ENCODE measurements around the gene FJX1. TPM values are rescaled to one million over a fixed set of nuclear protein-coding genes. Genes with fewer than 3 reads are reported as not detected.
A peak's percentile ranks its signal among the peaks of the same experiment; 100 is the strongest.

FJX1 gene
- total RNA-seq, 1 donor from 2014 or later: 25.2 TPM

- no peak for DNase-seq (ENCODE audit: low read depth in 2 of 2)
These were observed 12.6 kb upstream of the FJX1 start for GRCh38 chr11:35605706-35606105.

GRCh38 chr11:35606206-35606605 is 12.1 kb upstream of the FJX1 start:
- no peak for DNase-seq (ENCODE audit: low read depth in 2 of 2)

GRCh38 chr11:35608502-35608901 is 9.8 kb upstream of the FJX1 start:
- DNase-seq (ENCODE audit: low read depth in 2 of 2): no peak

- DNase-seq (ENCODE audit: low read depth in 2 of 2): no peak
These were observed 8.6 kb upstream of the FJX1 start for GRCh38 chr11:35609656-35610055.

GRCh38 chr11:35610631-35611030 is 7.6 kb upstream of the FJX1 start:
- DNase-seq (ENCODE audit: low read depth in 2 of 2): no peak

- DNase-seq (ENCODE audit: low read depth in 2 of 2): no peak
These were observed 6.5 kb upstream of the FJX1 start for GRCh38 chr11:35611741-35612140.

- DNase-seq (ENCODE audit: low read depth in 2 of 2): no peak
These were observed 3.2 kb upstream of the FJX1 start for GRCh38 chr11:35614939-35615569.

- peak in 1 of 2 donors; percentile 73 for DNase-seq (ENCODE audit: low read depth in 2 of 2)
These were observed 2.0 kb upstream of the FJX1 start for GRCh38 chr11:35615921-35616900.

GRCh38 chr11:35617316-35617686 is 959 bp upstream of the FJX1 start:
- no peak for DNase-seq (ENCODE audit: low read depth in 2 of 2)

GRCh38 chr11:35618497-35619115 is 346 bp downstream of the FJX1 start:
- peak in 1 of 2 donors; percentile 61 for DNase-seq (ENCODE audit: low read depth in 2 of 2)

GRCh38 chr11:35619116-35619854 is 1.0 kb downstream of the FJX1 start:
- peak in 1 of 2 donors; percentile 61 for DNase-seq (ENCODE audit: low read depth in 2 of 2)

- peak in 1 of 2 donors; percentile 63 for DNase-seq (ENCODE audit: low read depth in 2 of 2)
These were observed 1.8 kb downstream of the FJX1 start for GRCh38 chr11:35619855-35620640.

GRCh38 chr11:35620795-35621194 is 2.5 kb downstream of the FJX1 start:
- no peak for DNase-seq (ENCODE audit: low read depth in 2 of 2)

GRCh38 chr11:35621620-35622019 is 3.4 kb downstream of the FJX1 start:
- no peak for DNase-seq (ENCODE audit: low read depth in 2 of 2)

GRCh38 chr11:35622070-35622469 is 3.8 kb downstream of the FJX1 start:
- peak in 1 of 2 donors; percentile 74 for DNase-seq (ENCODE audit: low read depth in 2 of 2)

GRCh38 chr11:35623621-35624168 is 5.4 kb downstream of the FJX1 start:
- DNase-seq (ENCODE audit: low read depth in 2 of 2): peak; percentile 64 to 94

- no peak for DNase-seq (ENCODE audit: low read depth in 2 of 2)
These were observed 6.1 kb downstream of the FJX1 start for GRCh38 chr11:35624316-35624715.

- no peak for DNase-seq (ENCODE audit: low read depth in 2 of 2)
These were observed 6.5 kb downstream of the FJX1 start for GRCh38 chr11:35624781-35625180.

GRCh38 chr11:35626501-35626900 is 8.2 kb downstream of the FJX1 start:
- DNase-seq (ENCODE audit: low read depth in 2 of 2): no peak

GRCh38 chr11:35629511-35629910 is 11.3 kb downstream of the FJX1 start:
- no peak for DNase-seq (ENCODE audit: low read depth in 2 of 2)

Measured in dermis microvascular lymphatic vessel endothelial cell (primary cell).